ENCODE measurements around the gene GPC6. TPM values are rescaled to one million over a fixed set of nuclear protein-coding genes. Genes with fewer than 3 reads are reported as not detected.

The GPC6 gene
- total RNA-seq, 1 donor from 2014 or later = 63.0 TPM

GRCh38 chr13:93769607-93770006 is 543.0 kb downstream of the GPC6 start:
- peaks cover 27% of the 10 kb centered on the region for H3K4me1 Mint-ChIP-seq (ENCODE audit: low read depth, unreplicated experiment)
- no peak for TF ChIP-seq CTCF (IDR thresholded peaks at IDR 0.05; ENCODE audit: insufficient read depth, low read depth, low read length)
- TF ChIP-seq EZH2 (IDR thresholded peaks at IDR 0.05; ENCODE audit: insufficient read depth, low read length) = no peak

GRCh38 chr13:93771227-93771626 is 544.6 kb downstream of the GPC6 start:
- Histone ChIP-seq H3K4me3 (ENCODE audit: insufficient read depth, low read depth, low read length) (no peak overlapping the region), H4K20me1 (ENCODE audit: insufficient read depth, low read length) (no peaks in the 10 kb centered on the region), H3K4me2 (ENCODE audit: low read length) (no peak overlapping the region), H2AFZ (ENCODE audit: low read depth, low read length) (no peak overlapping the region), H3K9me3 (ENCODE audit: insufficient read depth, low read depth, low read length) (no peaks in the 10 kb centered on the region), H3K4me1 (ENCODE audit: insufficient read depth, low read length) (peaks cover 17% of the 10 kb centered on the region), H3K27ac (ENCODE audit: low read depth, low read length) (no peak overlapping the region), H3K36me3 (ENCODE audit: insufficient read depth, low read length) (no peaks in the 10 kb centered on the region), H3K9ac (ENCODE audit: low read length) (no peak overlapping the region), H3K27me3 (ENCODE audit: insufficient read depth, low read length) (no peaks in the 10 kb centered on the region), H3K79me2 (ENCODE audit: insufficient read depth, low read length) (no peaks in the 10 kb centered on the region)
- Mint-ChIP-seq H3K36me3 (ENCODE audit: low read depth, unreplicated experiment) (peaks cover 2% of the 10 kb centered on the region), H3K27ac (ENCODE audit: unreplicated experiment) (no peak overlapping the region), H3K27me3 (ENCODE audit: low read depth, unreplicated experiment) (no peaks in the 10 kb centered on the region), H3K9me3 (ENCODE audit: unreplicated experiment) (no peaks in the 10 kb centered on the region), H3K4me1 (ENCODE audit: low read depth, unreplicated experiment) (peaks cover 34% of the 10 kb centered on the region), H3K4me3 (ENCODE audit: unreplicated experiment) (no peak overlapping the region)
- DNase-seq (ENCODE audit: low read depth) = no peak
- TF ChIP-seq CTCF (IDR thresholded peaks at IDR 0.05; ENCODE audit: insufficient read depth, low read depth, low read length) (no peak), EZH2 (IDR thresholded peaks at IDR 0.05; ENCODE audit: insufficient read depth, low read length) (no peak)
- FAIRE-seq = no peak

More at GRCh38 chr13:93769607-93770006, 543.0 kb downstream of the GPC6 start:
- Histone ChIP-seq H2AFZ (ENCODE audit: low read depth, low read length) (no peak overlapping the region), H3K9ac (ENCODE audit: low read length) (no peak overlapping the region), H3K36me3 (ENCODE audit: insufficient read depth, low read length) (no peaks in the 10 kb centered on the region), H3K79me2 (ENCODE audit: insufficient read depth, low read length) (no peaks in the 10 kb centered on the region), H3K4me1 (ENCODE audit: insufficient read depth, low read length) (peaks cover 8% of the 10 kb centered on the region), H3K4me2 (ENCODE audit: low read length) (no peak overlapping the region), H3K9me3 (ENCODE audit: insufficient read depth, low read depth, low read length) (no peaks in the 10 kb centered on the region), H3K27me3 (ENCODE audit: insufficient read depth, low read length) (no peaks in the 10 kb centered on the region), H3K27ac (ENCODE audit: low read depth, low read length) (no peak overlapping the region), H3K4me3 (ENCODE audit: insufficient read depth, low read depth, low read length) (no peak overlapping the region), H4K20me1 (ENCODE audit: insufficient read depth, low read length) (no peaks in the 10 kb centered on the region)
- FAIRE-seq (no peak), DNase-seq (ENCODE audit: low read depth) (no peak)
- H3K36me3 Mint-ChIP-seq (ENCODE audit: low read depth, unreplicated experiment) = peaks cover 2% of the 10 kb centered on the region
- no peaks in the 10 kb centered on the region for H3K27me3 Mint-ChIP-seq (ENCODE audit: low read depth, unreplicated experiment)
- H3K4me3 Mint-ChIP-seq (ENCODE audit: unreplicated experiment) = no peak overlapping the region
- H3K27ac Mint-ChIP-seq (ENCODE audit: unreplicated experiment) = peak overlapping the region; percentile 27
- H3K9me3 Mint-ChIP-seq (ENCODE audit: unreplicated experiment) = no peaks in the 10 kb centered on the region

DNA sequence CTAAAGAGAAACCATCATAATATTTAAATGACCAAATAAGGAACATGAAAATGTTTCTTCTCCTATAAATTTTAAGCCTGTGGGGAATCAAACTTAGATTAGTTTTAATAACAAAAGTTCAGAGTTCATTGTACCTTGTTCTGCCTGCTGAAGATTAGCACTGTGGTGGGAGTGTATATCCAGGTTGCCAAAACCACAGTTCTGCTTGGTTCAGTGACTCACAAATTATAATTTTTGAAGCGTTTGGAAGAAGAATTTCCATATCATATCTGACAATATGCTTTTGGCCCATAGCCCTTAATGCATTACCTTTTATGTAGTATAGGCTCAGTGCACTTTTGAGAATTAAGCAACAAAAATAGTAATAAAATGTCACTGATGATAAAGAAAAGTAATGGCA is 545.2 kb downstream of the GPC6 start:
- Histone ChIP-seq H3K36me3 (ENCODE audit: insufficient read depth, low read length) (no peaks in the 10 kb centered on the region), H3K4me2 (ENCODE audit: low read length) (no peak overlapping the region), H3K4me3 (ENCODE audit: insufficient read depth, low read depth, low read length) (no peak overlapping the region), H2AFZ (ENCODE audit: low read depth, low read length) (no peak overlapping the region), H3K9me3 (ENCODE audit: insufficient read depth, low read depth, low read length) (no peaks in the 10 kb centered on the region), H3K4me1 (ENCODE audit: insufficient read depth, low read length) (peaks cover 22% of the 10 kb centered on the region), H3K27me3 (ENCODE audit: insufficient read depth, low read length) (no peaks in the 10 kb centered on the region), H3K9ac (ENCODE audit: low read length) (no peak overlapping the region), H3K27ac (ENCODE audit: low read depth, low read length) (no peak overlapping the region), H3K79me2 (ENCODE audit: insufficient read depth, low read length) (no peaks in the 10 kb centered on the region), H4K20me1 (ENCODE audit: insufficient read depth, low read length) (no peaks in the 10 kb centered on the region)
- DNase-seq (ENCODE audit: low read depth) (peak; percentile 53), FAIRE-seq (no peak)
- Mint-ChIP-seq H3K36me3 (ENCODE audit: low read depth, unreplicated experiment) (peaks cover 2% of the 10 kb centered on the region), H3K27ac (ENCODE audit: unreplicated experiment) (no peak overlapping the region), H3K4me3 (ENCODE audit: unreplicated experiment) (no peak overlapping the region), H3K4me1 (ENCODE audit: low read depth, unreplicated experiment) (peaks cover 35% of the 10 kb centered on the region), H3K9me3 (ENCODE audit: unreplicated experiment) (no peaks in the 10 kb centered on the region), H3K27me3 (ENCODE audit: low read depth, unreplicated experiment) (no peaks in the 10 kb centered on the region)
- TF ChIP-seq EZH2 (IDR thresholded peaks at IDR 0.05; ENCODE audit: insufficient read depth, low read length) (no peak), CTCF (IDR thresholded peaks at IDR 0.05; ENCODE audit: insufficient read depth, low read depth, low read length) (no peak)

Data from astrocyte (in vitro differentiated cells and primary cell).